HEK293 (cell line): ENCODE results near the gene LYPD6B.

ENCODE experiments used
- BCL11B ChIP-seq: fragments of 450-650 bp; formaldehyde crosslinking; IDR thresholded peaks from 2 replicates; pipeline ENCODE4 v1.5.1; 2016; ENCODE audit warnings: low read depth, missing biosample characterization, missing genetic modification characterization
- CTCF ChIP-seq: fragments of 450-650 bp; formaldehyde crosslinking; IDR thresholded peaks from 2 replicates; pipeline ENCODE4 v1.5.1; 2016; ENCODE audit warnings: missing biosample characterization, missing genetic modification characterization
- RBAK ChIP-seq: fragments of 450-650 bp; formaldehyde crosslinking; IDR thresholded peaks from 2 replicates; pipeline ENCODE4 v1.5.1; 2016; ENCODE audit warnings: missing biosample characterization, missing genetic modification characterization
- WT1 ChIP-seq: fragments of 450-650 bp; formaldehyde crosslinking; IDR thresholded peaks from 2 replicates; pipeline ENCODE4 v1.5.1; 2016; ENCODE audit warnings: missing biosample characterization, missing genetic modification characterization
- ZEB2 ChIP-seq: fragments of 450-650 bp; formaldehyde crosslinking; IDR thresholded peaks from 2 replicates; pipeline ENCODE4 v1.5.1; 2016; ENCODE audit warnings: missing biosample characterization, missing genetic modification characterization
- ZNF121 ChIP-seq: fragments of 450-650 bp; formaldehyde crosslinking; IDR thresholded peaks from 2 replicates; pipeline ENCODE4 v1.5.1; 2016; ENCODE audit warnings: missing biosample characterization, missing genetic modification characterization
- ZNF16 ChIP-seq: fragments of 450-650 bp; formaldehyde crosslinking; IDR thresholded peaks from 2 replicates; pipeline ENCODE4 v1.5.1; 2016; ENCODE audit warnings: low read depth, missing biosample characterization, missing genetic modification characterization
- ZNF169 ChIP-seq: fragments of 450-650 bp; formaldehyde crosslinking; IDR thresholded peaks from 2 replicates; pipeline ENCODE4 v1.5.1; 2016; ENCODE audit warnings: missing biosample characterization, missing genetic modification characterization
- ZNF175 ChIP-seq: fragments of 450-650 bp; formaldehyde crosslinking; IDR thresholded peaks from 2 replicates; pipeline ENCODE4 v1.5.1; 2016; ENCODE audit warnings: missing biosample characterization, missing genetic modification characterization

DNA sequence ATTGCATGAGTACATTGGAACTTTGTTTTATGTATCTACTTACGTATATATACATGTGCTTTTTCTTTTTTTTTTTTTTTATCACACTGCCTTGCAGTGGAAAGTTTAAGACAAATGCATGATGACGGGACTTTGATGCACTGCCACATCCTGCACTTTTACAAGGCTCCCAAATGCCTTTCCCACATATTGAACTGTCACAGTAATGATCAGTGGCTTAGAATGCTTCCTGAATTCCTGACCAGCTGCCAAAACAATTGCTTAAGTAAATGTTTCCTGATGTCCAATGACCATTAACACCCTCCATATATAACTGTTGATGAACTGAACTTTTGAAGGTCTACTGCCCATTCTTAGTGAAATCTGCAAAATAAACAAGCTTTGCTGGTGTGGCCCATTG is 60.2 kb downstream of the LYPD6B start:
- TF ChIP-seq ZNF121 (tag by site-specific recombination) (no peak), ZNF169 (no peak), ZEB2 (tag by site-specific recombination) (no peak), RBAK (tag by site-specific recombination) (no peak), BCL11B (no peak), WT1 (tag by site-specific recombination) (no peak), CTCF (tag by site-specific recombination) (no peak), ZNF175 (tag by site-specific recombination) (no peak), ZNF16 (tag by site-specific recombination) (no peak)
